DMS114 treated with DMSO at 0.1 percent for 48 hours (cell line): ENCODE measurements around the gene L3MBTL2.

Experiments used
- DNase-seq: peaks from one replicate; lab custom pipeline; 2025; ENCODE audit not compliant: unreplicated experiment; lab: John Stamatoyannopoulos, UW

Gene L3MBTL2

DNA sequence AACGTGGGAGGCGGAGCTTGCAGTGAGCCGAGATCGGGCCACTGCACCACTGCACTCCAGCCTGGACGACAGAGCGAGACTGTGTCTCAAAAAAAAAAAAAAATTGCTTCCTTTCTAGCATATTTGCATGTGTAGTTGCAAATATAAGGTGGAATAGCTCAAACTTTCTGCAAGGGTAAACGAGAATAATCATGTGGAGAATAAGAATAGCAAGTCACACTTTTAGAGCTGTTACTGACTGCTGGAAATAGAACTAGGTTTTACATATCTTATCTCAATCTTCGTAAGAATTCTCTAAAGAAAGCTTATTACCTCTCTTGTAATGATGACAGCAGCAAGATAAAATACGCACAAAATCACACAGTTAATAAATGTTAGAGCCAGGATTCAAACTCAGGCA lies 1.6 kb downstream of the L3MBTL2 start:
- no peak for DNase-seq

DNA sequence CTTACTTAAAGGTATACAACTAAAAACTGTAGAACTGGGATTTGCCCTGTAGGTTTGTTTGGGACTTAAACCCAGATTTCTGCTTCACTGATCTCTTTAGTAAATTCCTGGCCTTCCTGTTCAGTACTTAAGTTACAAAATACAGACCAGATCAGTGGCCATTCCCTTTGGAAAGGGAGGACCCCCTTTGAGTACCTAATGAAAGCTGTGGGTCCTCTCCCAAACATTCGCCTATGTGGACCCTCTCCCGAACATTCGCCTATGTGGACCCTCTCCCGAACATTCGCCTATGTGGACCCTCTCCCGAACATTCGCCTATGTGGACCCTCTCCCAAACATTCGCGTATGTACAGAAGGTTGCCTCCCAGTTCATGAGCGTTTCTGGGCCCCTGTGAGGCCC lies 10.3 kb downstream of the L3MBTL2 start:
- DNase-seq: no peak

- no peak for DNase-seq
Measured at GRCh38 chr22:41215926-41216325, 10.8 kb downstream of the L3MBTL2 start.

DNA sequence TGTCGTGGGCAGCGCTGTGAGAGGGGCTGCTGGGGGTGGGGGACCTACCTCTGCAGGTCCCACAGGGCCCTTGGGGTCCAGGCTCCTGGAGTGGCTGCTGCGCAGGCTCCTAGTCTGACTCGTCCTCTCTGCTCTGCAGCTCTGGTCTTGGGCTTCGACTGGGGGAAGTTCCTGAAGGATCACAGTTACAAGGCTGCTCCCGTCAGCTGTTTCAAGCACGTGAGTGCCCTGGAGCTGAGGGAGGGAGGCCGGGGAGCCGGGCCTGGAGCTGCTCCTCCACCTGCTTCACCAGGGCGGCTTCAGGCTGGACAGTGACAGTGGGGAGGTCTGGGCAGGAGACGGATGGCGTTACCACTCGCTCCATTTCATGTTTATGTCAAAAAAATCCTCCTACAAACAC lies 11.9 kb downstream of the L3MBTL2 start:
- no peak for DNase-seq

GRCh38 chr22:41217553-41218157 lies 12.5 kb downstream of the L3MBTL2 start:
- no peak for DNase-seq

- DNase-seq: no peak
Measured at GRCh38 chr22:41222846-41223507, 17.9 kb downstream of the L3MBTL2 start.

GRCh38 chr22:41223535-41223934 lies 18.4 kb downstream of the L3MBTL2 start:
- no peak for DNase-seq

DNA sequence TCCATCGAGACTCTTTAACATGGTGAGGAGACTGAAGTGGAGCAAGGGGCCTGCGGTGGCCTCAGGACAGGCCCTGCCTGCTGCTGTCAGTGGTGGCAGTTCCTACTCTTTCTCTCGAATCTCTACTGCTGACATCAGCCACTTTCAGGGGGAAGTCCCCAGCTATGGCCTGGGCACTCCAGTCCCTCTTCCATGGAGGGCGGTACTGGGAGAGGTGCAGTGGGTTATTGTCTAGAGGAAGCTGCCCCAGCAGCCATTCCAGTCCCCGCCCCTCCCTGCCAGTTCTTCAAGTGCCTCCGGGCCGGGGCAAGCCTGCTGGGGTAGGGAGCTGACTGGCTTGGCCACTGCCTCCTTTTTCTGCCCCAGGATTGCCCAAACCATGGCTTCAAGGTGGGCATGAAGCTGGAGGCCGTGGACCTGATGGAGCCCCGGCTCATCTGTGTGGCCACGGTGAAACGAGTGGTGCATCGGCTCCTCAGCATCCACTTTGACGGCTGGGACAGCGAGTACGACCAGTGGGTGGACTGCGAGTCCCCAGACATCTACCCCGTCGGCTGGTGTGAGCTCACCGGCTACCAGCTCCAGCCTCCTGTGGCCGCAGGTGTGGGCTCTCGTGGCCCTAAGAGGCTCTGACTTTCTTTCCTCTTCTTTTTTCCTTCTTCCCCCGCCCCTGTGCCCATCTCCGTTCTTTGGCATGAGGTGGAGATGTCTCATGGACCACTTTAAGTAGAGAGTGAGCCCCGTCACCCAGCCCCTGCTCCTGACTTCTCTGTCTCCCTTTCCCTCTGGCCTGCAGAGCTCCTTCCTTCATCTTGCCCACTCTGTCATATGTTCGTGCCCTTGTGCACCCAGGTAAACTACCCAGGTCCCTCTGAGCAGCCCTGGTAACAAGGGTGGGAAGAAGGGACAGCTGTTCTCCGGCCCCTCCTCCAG lies 21.9 kb downstream of the L3MBTL2 start:
- no peak for DNase-seq

DNA sequence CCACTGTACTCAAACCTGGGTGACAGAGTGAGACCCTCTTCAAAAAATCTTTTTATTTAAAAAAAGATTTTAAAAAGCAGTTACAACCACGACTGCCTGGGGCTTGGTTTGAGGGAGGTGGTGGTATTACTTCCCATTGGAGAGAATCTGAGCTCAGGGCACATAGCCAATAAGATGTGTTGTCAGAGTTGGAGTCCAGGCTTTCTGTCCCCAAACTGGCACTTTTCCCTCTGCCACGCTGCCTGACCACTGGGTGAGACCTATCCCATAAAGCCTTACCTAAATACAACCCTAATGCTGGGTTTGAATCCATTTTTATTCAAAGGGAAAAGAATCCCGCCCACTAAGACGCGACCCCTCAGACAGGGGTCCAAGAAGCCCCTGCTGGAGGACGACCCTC lies 24.1 kb downstream of the L3MBTL2 start:
- no peak for DNase-seq

- no peak for DNase-seq
Measured at GRCh38 chr22:41229730-41230400, 24.8 kb downstream of the L3MBTL2 start.

DNA sequence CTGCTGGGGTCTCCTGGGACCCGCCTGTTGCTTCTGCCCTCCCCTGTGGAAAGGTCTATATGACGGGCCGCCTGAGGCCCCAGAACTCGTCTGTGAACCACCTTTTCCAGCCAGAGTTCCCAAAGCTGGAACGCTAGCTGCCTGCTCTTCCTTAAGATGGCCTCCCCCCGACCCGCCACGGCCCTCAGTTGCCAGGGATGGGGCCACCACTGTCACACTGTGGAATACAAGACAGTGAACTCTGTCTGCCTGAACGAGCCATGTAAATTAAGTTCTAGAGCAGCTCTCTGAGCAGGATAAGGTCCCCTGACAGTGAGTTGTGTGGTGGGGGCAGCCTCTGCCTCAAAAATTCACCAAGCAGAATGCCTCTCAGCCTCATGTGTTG lies 25.3 kb downstream of the L3MBTL2 start:
- DNase-seq: no peak

GRCh38 chr22:41231369-41231768 lies 26.3 kb downstream of the L3MBTL2 start:
- DNase-seq: no peak

DNA sequence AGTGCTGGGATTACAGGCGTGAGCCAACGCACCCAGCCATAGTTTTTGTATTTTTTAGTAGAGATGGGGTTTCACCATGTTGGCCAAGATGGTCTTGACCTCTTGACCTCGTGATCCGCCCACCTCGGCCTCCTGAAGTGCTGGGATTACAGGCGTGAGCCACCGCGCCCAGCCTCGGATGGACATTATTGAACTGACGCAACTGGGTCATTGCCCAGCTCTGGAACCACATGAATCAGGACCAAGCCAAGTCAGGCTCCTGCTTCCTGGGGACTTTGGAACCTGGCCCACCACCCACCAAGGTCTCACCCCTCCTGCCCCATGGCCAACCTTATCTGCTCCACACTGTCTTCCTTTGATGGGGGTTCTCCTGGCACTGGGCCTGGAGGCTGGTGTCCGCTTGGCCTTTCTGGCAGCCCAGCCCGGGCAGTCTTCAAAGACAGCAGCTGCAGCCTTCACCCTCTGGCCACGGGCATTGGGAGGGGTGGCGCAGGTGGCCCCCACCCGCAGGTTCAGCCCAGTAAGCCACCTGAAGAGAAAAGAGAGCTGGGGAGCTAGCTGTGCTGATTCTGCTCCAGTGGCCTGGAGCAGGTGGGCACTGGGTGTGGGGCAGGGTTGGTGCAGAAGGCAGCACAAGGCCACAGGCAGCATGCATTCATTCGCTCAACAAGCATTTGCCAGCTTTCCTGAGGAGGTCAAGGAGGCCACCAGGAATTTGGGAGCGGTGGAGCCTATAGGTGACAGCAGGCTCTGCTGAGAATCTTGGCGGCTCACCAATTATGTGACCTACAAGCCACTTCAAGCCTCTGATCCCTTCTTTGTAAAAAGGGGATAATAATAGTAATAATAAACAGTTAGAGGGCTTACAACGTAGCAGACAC lies 29.9 kb downstream of the L3MBTL2 start:
- no peak for DNase-seq

GRCh38 chr22:41237036-41237706 lies 32.1 kb downstream of the L3MBTL2 start:
- no peak for DNase-seq

DNA sequence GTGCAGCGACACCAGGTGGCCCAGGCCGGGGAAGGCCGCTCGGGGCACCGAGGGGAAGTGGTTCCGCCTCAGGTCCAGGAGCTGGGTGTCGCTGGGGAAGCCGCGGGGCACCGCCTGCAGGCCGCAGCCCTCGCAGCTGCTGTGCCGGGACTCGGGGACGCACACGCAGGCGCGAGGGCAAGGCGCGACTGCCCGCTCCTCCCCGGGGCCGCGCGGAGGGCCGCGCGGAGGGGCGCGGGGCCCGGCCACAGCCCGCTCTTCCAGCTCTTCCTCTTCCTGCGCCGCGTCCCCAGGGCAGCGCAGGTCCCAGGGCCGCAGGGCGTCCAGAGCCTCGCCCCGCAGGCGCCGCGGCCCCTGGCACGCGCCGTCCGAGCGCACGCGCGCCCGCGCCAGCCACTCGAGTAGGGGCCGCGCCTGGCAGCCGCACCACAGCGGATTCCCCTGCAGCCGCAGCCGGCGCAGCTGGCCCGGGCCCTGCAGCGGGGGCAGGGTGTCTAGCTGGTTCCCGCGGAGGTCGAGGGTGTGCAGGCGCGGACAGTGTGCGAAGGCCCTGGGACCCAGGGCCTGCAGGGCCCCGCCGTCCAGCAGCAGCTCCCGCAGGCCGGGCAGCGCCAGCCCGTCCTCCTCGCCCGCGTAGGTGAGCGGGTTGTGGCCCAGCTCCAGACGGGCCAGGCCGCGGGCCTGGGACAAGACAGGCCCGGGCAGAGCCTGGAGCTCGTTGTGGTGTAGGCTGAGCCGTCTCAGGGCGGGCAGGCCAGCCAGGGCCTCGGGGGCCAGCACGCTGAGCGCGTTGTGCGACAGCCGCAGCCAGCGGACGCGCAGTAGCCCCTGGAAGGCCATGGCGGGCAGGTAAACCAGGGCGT lies 32.8 kb downstream of the L3MBTL2 start:
- no peak for DNase-seq

DNA sequence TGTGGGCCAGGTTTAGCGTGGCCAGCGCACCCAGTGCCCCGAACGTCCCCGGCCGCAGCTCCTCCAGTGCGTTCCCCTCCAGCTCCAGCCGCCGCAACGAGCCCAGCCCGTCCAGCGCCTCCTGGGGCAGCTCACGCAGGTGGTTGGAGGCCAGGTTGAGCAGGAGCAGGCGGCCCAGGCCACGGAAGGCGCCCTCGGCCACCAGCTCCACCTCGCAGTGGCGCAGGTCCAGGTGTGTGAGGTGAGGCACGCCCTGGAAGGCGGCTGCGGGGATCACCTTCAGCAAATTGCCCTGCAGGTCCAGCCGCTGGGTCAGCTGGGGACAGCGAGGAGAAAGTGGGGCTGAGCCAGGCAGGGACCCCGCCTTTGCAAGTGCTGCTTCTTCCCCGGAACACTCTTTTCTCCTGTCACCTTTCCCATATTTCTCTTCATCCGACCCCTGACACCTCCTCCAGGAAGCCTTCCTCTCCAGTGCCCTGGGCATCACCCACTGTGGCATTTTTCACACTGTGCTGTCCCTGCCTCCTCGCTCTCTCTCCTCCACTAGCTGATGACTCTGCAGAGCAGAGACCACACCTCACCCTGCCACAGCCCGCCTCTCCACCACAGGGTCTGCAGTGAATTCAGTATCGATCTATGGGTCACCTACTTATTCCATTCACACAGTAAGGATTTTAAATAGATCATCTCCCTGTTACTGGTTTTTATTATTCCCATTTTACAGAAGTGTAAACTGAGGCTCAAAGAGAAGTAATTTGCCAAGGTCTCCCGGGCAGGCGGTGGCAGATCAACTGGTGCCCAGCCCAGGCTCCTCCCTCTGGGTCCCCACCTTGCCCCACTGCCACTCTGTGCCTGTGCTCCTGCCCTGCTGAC lies 33.7 kb downstream of the L3MBTL2 start:
- DNase-seq: no peak

DNA sequence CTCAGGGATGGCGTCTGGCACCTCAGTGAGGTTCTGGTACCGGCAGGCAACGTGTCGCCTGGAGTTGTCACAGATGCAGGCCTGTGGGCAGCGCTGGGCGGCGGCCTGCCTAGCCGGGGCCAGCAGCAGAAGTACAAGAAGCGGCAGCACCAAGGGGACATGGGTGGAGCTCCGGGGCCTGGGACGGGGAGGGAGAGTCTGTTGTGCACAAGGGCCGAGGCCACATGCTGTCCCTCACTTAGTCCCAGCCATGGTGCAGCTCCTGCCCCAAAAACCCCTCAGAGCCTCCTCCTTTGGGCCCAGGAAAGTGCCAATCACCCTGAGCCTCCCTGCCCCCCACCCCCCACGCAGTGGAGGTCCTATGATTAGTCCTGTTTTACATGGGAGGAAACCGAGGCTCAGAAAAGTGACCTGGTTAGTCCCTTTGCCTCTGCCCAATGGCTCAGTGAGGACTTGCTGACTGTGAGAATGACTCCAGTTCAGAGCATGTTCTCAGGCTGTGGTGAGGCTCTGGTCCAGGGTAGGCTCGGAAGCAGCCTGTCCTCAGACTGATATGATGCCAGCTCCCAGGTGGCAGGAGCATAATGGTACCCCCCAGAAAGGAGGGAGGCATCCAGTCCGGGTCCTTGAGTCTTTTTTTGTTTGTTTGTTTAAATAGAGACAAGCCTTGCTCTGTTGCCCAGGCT lies 34.5 kb downstream of the L3MBTL2 start:
- DNase-seq: no peak
